Fibroblast of lung (primary cell): ENCODE results near the gene LDHA. TPM values are rescaled to one million over a fixed set of nuclear protein-coding genes. Genes with fewer than 3 reads are reported as not detected.
"Not testable (repeated sequence)": the region's sequence is repeated elsewhere in the genome, so short reads cannot be mapped to it uniquely, and the experiment has no call there.

ENCODE experiments used
- DNase-seq, 2 donors: peaks; one replicate each; pipeline versions ENCODE4 v3.0.0 to v3.0.0-alpha.2; 2010; ENCODE audit warnings: low read depth in 2 of 2
- H2AFZ ChIP-seq: 2 replicates; pipeline ENCODE4 v1.5.1; 2012; ENCODE audit warnings: low read length, control low read depth, inconsistent platforms
- H3K27ac ChIP-seq: 2 replicates; pipeline ENCODE4 v1.5.1; 2011; ENCODE audit warnings: low read length, control low read depth; ENCODE audit not compliant: insufficient read depth
- H3K27me3 ChIP-seq: 2 replicates; pipeline ENCODE4 v1.5.1; 2011; ENCODE audit warnings: mild to moderate bottlenecking, low read length; ENCODE audit not compliant: control insufficient read depth, insufficient read depth
- H3K36me3 ChIP-seq: 2 replicates; pipeline ENCODE4 v1.5.1; 2011; ENCODE audit warnings: low read length; ENCODE audit not compliant: control insufficient read depth, insufficient read depth
- H3K4me1 ChIP-seq: 2 replicates; pipeline ENCODE4 v1.5.1; 2011; ENCODE audit warnings: low read length; ENCODE audit not compliant: control insufficient read depth, insufficient read depth; ENCODE audit errors: extremely low read depth
- H3K4me2 ChIP-seq: 2 replicates; pipeline ENCODE4 v1.5.1; 2011; ENCODE audit warnings: low read length, control low read depth; ENCODE audit not compliant: insufficient read depth; ENCODE audit errors: extremely low read depth
- H3K4me3 ChIP-seq, 4 experiments: fragments of 200-600 bp in 1 of 4; sonication (generic) in 1 of 4; replicated peaks in 1 of 4; 2 replicates each; pipeline ENCODE4 v1.5.1; 2011 to 2016; ENCODE audit warnings: low read length in 4 of 4, low read depth in 3 of 4, mild to moderate bottlenecking in 3 of 4, control low read depth in 2 of 4, inconsistent platforms in 1 of 4, mixed read lengths in 1 of 4; ENCODE audit not compliant: insufficient read depth in 1 of 4; ENCODE audit errors: control extremely low read depth in 1 of 4
- H3K79me2 ChIP-seq: 2 replicates; pipeline ENCODE4 v1.5.1; 2012; ENCODE audit warnings: mild to moderate bottlenecking, low read length, inconsistent platforms; ENCODE audit not compliant: control insufficient read depth, insufficient read depth
- H3K9ac ChIP-seq: 2 replicates; pipeline ENCODE4 v1.5.1; 2011; ENCODE audit warnings: mild to moderate bottlenecking, low read length, control low read depth; ENCODE audit not compliant: insufficient read depth
- H3K9me3 ChIP-seq: 2 replicates; pipeline ENCODE4 v1.5.1; 2012; ENCODE audit warnings: low read depth, low read length; ENCODE audit not compliant: control insufficient read depth, insufficient read depth
- H4K20me1 ChIP-seq: 2 replicates; pipeline ENCODE4 v1.5.1; 2011; ENCODE audit warnings: low read length; ENCODE audit not compliant: control insufficient read depth, insufficient read depth; ENCODE audit errors: extremely low read depth
- CTCF ChIP-seq, 2 donors: IDR thresholded peaks in 1 of 2; conservative IDR thresholded peaks in 1 of 2; 1 replicate in 1 of 2; 2 replicates in 1 of 2; pipeline ENCODE4 v1.5.1; 2011 to 2012; ENCODE audit warnings: low read length in 2 of 2, control low read depth in 1 of 2, inconsistent platforms in 1 of 2, low read depth in 1 of 2, mild to moderate bottlenecking in 1 of 2
- EZH2 ChIP-seq: IDR thresholded peaks from 2 replicates; pipeline ENCODE4 v1.5.1; 2012; ENCODE audit warnings: low read length, control low read depth, mild to moderate bottlenecking; ENCODE audit errors: missing control alignments
- polyA plus RNA-seq, 2 donors: library from polyadenylated mRNA; depleted of rRNA in 1 of 2; stranded (reverse) in 1 of 2; unstranded in 1 of 2; fragments of >200 nt; gene quantifications; 2 replicates each; pipeline ENCODE4 v1.2.1, GENCODE V29; 2011 to 2012; ENCODE audit warnings: missing spikeins in 1 of 2
- total RNA-seq: library from RNA; depleted of rRNA; stranded (reverse); fragments of >200 nt; gene quantifications from 2 replicates; pipeline ENCODE4 v1.2.1, GENCODE V29; 2014

The LDHA gene
- total and polyA plus RNA-seq, 2 donors (not counting 1 experiment from before 2014, with no cell fraction given): 202 to 1,626 TPM

GRCh38 chr11:18397921-18398320 lies 3.6 kb downstream of the LDHA start:
- no peak for DNase-seq
- Histone ChIP-seq H2AFZ (no peak overlapping the region), H3K4me2 (no peak overlapping the region), H3K79me2 (peaks cover 50% of the 10 kb centered on the region), H3K27ac (no peak overlapping the region), H3K9ac (no peak overlapping the region), H3K4me3 (no peak overlapping the region), H3K4me1 (peaks cover 5% of the 10 kb centered on the region), H3K9me3 (no peaks in the 10 kb centered on the region), H3K36me3 (peaks cover 12% of the 10 kb centered on the region), H4K20me1 (peaks cover 2% of the 10 kb centered on the region), H3K27me3 (no peaks in the 10 kb centered on the region)
- TF ChIP-seq CTCF (conservative IDR thresholded peaks at IDR 0.05 in 1 of 2, IDR thresholded peaks at IDR 0.05 in 1 of 2; ENCODE audit: low read depth in 1 of 2, low read length in 2 of 2) (no peak), EZH2 (no peak)

GRCh38 chr11:18401077-18401476 lies 6.7 kb downstream of the LDHA start:
- H3K79me2 ChIP-seq: peaks cover 39% of the 10 kb centered on the region
- H4K20me1 ChIP-seq: not testable (repeated sequence)

GRCh38 chr11:18404062-18404461 lies 9.7 kb downstream of the LDHA start:
- Histone ChIP-seq H3K27ac (no peak overlapping the region), H3K9me3 (no peaks in the 10 kb centered on the region)
- TF ChIP-seq EZH2 (no peak), CTCF (conservative IDR thresholded peaks at IDR 0.05 in 1 of 2, IDR thresholded peaks at IDR 0.05 in 1 of 2; ENCODE audit: low read depth in 1 of 2, low read length in 2 of 2) (no peak)

More at GRCh38 chr11:18401077-18401476, 6.7 kb downstream of the LDHA start:
- not testable (repeated sequence) for H3K27me3 ChIP-seq, H2AFZ ChIP-seq, H3K4me2 ChIP-seq, H3K9me3 ChIP-seq, DNase-seq, H3K4me1 ChIP-seq, H3K4me3 ChIP-seq, H3K9ac ChIP-seq, H3K27ac ChIP-seq
- peaks cover 19% of the 10 kb centered on the region for H3K36me3 ChIP-seq

GRCh38 chr11:18407400-18407799 lies 13.0 kb downstream of the LDHA start:
- H3K9me3 ChIP-seq, H3K79me2 ChIP-seq, H3K27me3 ChIP-seq, H3K4me3 ChIP-seq, H2AFZ ChIP-seq, H3K4me2 ChIP-seq, H3K9ac ChIP-seq, H3K27ac ChIP-seq, H4K20me1 ChIP-seq, H3K4me1 ChIP-seq: not testable (repeated sequence)
- peaks cover 11% of the 10 kb centered on the region for H3K36me3 ChIP-seq
- peak in 1 of 2 donors; percentile 53 for DNase-seq

More at GRCh38 chr11:18404062-18404461, 9.7 kb downstream of the LDHA start:
- Histone ChIP-seq H4K20me1 (peaks cover under 1% of the 10 kb centered on the region), H3K4me2 (no peak overlapping the region), H3K27me3 (no peaks in the 10 kb centered on the region), H2AFZ (no peak overlapping the region), H3K9ac (no peak overlapping the region), H3K4me3 (no peak overlapping the region), H3K4me1 (no peaks in the 10 kb centered on the region), H3K79me2 (peaks cover 11% of the 10 kb centered on the region), H3K36me3 (peaks cover 15% of the 10 kb centered on the region)
- no peak for DNase-seq
